ENCODE measurements around the gene IFT88.

IFT88 gene

GRCh38 chr13:20715330-20715712 is 148.4 kb downstream of the IFT88 start:
- H3K27ac Mint-ChIP-seq, result no peak overlapping the region
- H3K36me3 Mint-ChIP-seq (ENCODE audit: low read depth), result no peaks in the 10 kb centered on the region
- no peak for DNase-seq
- TF ChIP-seq CTCF (IDR thresholded peaks at IDR 0.05), result no peak
- no peak overlapping the region for H3K4me3 Mint-ChIP-seq
- peaks cover 41% of the 10 kb centered on the region for H3K4me1 Mint-ChIP-seq
- no peaks in the 10 kb centered on the region for H3K9me3 Mint-ChIP-seq
- H3K27me3 Mint-ChIP-seq (ENCODE audit: low read depth, poor library complexity), result peaks cover 18% of the 10 kb centered on the region

- H3K4me3 Mint-ChIP-seq, result no peak overlapping the region
Observed at GRCh38 chr13:20716951-20717350, 150.0 kb downstream of the IFT88 start.

GRCh38 chr13:20717581-20718542 is 150.9 kb downstream of the IFT88 start:
- Mint-ChIP-seq H3K9me3 (no peaks in the 10 kb centered on the region), H3K27me3 (ENCODE audit: low read depth, poor library complexity) (peaks cover 18% of the 10 kb centered on the region), H3K4me3 (no peak overlapping the region), H3K36me3 (ENCODE audit: low read depth) (peaks cover 5% of the 10 kb centered on the region), H3K4me1 (peaks cover 22% of the 10 kb centered on the region), H3K27ac (no peak overlapping the region)
- no peak for DNase-seq
- TF ChIP-seq CTCF (IDR thresholded peaks at IDR 0.05), result no peak

More at GRCh38 chr13:20716951-20717350, 150.0 kb downstream of the IFT88 start:
- Mint-ChIP-seq H3K27me3 (ENCODE audit: low read depth, poor library complexity) (peaks cover 18% of the 10 kb centered on the region), H3K27ac (no peak overlapping the region), H3K36me3 (ENCODE audit: low read depth) (no peaks in the 10 kb centered on the region), H3K9me3 (no peaks in the 10 kb centered on the region), H3K4me1 (peaks cover 29% of the 10 kb centered on the region)
- no peak for DNase-seq
- TF ChIP-seq CTCF (IDR thresholded peaks at IDR 0.05), result no peak

- Mint-ChIP-seq H3K9me3 (no peaks in the 10 kb centered on the region), H3K27ac (no peak overlapping the region), H3K27me3 (ENCODE audit: low read depth, poor library complexity) (peaks cover 12% of the 10 kb centered on the region), H3K4me1 (peaks cover 10% of the 10 kb centered on the region), H3K36me3 (ENCODE audit: low read depth) (peaks cover 6% of the 10 kb centered on the region), H3K4me3 (no peak overlapping the region)
- no peak for TF ChIP-seq CTCF (IDR thresholded peaks at IDR 0.05)
- no peak for DNase-seq
Observed at GRCh38 chr13:20718958-20719566, 152.1 kb downstream of the IFT88 start.

GRCh38 chr13:20719783-20720182 is 152.8 kb downstream of the IFT88 start:
- Mint-ChIP-seq H3K36me3 (ENCODE audit: low read depth) (peaks cover 10% of the 10 kb centered on the region), H3K9me3 (no peaks in the 10 kb centered on the region), H3K27me3 (ENCODE audit: low read depth, poor library complexity) (peaks cover 9% of the 10 kb centered on the region), H3K4me1 (peaks cover 7% of the 10 kb centered on the region), H3K4me3 (no peak overlapping the region), H3K27ac (no peak overlapping the region)
- TF ChIP-seq CTCF (IDR thresholded peaks at IDR 0.05), result no peak
- DNase-seq, result no peak
